ENCODE data around the gene NDUFS5.
"Not testable (repeated sequence)": the region's sequence is repeated elsewhere in the genome, so short reads cannot be mapped to it uniquely, and the experiment has no call there.

NDUFS5 gene

GRCh38 chr1:39014956-39015355, 11.2 kb upstream of the NDUFS5 start:
- DNase-seq = not testable (repeated sequence)

GRCh38 chr1:39016604-39017171, 9.5 kb upstream of the NDUFS5 start:
- DNase-seq = no peak

GRCh38 chr1:39017266-39017665, 8.9 kb upstream of the NDUFS5 start:
- peak in 6 of 56 donors; percentile 3 to 17 (median 11) for DNase-seq

DNA sequence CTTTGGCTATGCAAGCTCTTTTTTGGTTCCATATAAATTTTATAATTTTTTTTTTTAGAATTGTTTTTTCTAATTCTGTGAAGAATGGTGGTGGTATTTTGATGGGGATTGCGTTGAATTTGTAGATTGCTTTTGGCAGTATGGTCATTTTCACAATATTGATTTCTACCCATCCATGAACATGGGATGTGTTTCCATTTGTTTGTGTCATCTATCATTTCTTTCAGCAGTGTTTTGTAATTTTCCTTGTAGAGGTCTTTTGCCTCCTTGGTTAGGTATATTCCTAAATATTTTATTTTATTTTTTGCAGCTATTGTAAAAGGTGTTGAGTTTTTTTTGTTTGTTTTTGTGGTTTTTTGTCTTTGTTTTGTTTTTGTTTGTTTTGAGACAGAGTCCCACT, 5.7 kb upstream of the NDUFS5 start:
- not testable (repeated sequence) for DNase-seq

DNA sequence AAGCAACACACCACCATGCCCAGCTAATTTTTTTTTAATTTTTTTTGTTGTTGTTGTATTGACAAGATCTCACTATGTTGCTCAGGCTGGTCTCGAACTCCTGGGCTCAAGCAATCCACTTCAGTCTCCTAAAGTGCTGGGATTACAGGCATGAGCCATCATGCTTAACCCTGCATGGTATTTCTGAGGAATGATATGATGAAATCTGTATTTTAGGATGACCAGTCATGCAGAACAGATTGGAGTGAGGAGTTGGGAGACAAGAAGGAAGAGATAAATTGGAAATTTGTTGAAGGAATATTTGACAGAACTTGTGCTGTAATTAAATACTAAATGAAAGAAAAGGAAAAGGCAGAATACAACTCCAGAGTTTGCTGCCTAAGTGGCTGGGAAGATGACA, 4.7 kb upstream of the NDUFS5 start:
- DNase-seq = no peak

GRCh38 chr1:39023140-39023539, 3.0 kb upstream of the NDUFS5 start:
- DNase-seq = no peak

GRCh38 chr1:39026866-39027507, 837 bp downstream of the NDUFS5 start:
- peak in 2 of 56 donors; percentile 7 to 48 for DNase-seq

GRCh38 chr1:39034114-39034654, 8.0 kb downstream of the NDUFS5 start:
- DNase-seq = no peak

GRCh38 chr1:39036678-39037077, 10.5 kb downstream of the NDUFS5 start:
- DNase-seq = no peak

GRCh38 chr1:39043513-39043912, 17.4 kb downstream of the NDUFS5 start:
- DNase-seq = no peak

GRCh38 chr1:39044762-39045161, 18.6 kb downstream of the NDUFS5 start:
- DNase-seq = no peak

GRCh38 chr1:39045231-39045630, 19.1 kb downstream of the NDUFS5 start:
- DNase-seq = no peak

DNA sequence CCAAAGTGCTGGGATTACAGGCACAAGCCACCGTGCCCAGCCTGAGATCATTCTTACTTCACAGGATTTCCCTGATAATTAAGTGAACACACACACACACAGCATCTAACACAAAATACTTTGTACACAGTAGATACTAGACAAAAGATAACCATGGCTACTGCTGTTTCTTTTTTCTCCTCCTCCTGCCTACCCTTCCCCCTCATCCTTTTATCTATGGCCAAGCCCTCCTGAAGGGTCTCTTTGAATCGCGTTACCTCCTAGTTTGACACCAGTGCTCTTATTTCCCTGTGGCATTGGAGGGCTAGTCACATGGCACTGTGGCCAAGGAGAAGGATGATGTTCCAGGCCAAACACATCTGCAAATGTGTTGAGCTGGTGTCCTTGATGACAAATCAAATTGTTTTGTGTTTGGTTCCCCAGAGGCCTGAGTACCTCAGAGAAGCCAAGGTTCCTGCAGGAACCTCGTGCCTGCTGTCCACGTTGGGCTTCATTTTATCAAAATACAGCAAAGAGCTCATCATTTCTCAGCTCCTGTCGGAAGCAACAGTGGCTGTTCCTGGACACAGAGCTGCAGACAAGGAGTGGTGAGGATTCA, 20.6 kb downstream of the NDUFS5 start:
- DNase-seq = no peak

DNA sequence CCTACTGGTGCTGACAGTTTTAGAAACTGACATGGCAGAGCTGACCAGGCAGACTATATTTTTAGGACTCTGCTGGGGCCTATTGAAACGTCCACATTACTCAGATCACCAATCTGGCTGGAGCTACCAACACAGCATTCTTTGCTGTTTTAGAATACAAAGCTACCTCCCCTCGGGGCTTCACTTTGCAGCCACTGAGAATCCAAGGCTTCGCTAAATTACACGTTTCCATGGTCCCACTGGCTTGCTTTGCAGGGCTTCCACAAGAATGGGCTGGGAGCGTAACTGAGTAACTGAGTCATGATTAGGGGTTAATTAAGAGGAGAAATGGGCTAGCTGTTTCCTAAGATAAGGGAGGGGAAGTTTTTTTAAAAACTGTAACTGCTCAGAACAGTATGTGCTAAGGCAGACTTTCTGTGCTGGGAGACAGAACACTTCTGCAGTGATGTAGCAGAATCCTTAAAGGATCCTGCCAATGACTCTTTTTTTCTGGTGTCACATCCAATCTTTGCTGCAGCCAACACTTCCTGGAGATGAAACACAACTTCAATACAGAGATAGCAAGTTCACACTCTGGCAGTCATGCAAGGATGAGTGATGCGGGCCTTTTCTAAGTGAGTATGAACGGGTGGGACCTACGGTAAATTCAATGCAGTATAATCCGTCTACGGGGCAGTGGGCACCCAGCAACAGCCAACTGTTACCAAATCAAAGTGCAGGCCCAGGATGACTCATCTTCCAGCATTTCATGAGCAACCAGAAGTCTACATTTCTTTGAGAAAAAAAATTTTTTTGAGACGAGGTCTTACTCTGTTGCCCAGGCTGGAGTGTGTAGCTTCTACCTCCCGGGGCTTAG, 21.5 kb downstream of the NDUFS5 start:
- DNase-seq = peak in 10 of 56 donors; percentile 1 to 38 (median 14)

DNA sequence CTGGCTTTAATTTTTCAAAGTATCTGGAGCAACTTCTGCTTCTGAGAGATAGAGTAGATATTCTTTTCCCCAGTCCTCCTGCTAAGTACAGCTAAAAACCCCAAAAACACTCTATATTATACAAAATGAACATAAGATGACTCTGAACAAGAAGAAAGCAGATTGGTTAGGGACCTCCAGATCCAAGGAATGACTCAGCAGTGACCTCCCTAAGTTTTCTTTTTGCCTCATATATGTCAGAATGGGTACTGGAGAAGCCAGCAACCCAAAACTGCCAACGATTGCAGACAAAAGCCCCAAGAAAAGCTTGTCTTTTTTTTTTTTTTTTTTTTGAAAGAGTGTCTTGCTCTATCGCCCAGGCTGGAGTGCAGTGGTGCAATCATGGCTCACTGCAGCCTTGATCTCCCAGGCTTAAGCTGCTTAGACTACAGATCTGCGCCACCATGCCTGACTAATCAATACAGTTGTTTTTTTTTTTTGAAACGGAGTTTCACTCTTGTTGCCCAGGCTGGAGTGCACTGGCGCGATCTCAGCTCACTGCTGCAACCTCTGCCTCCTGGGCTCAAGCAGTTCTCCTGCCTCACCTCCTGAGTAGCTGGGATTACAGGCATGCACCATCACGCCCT, 22.7 kb downstream of the NDUFS5 start:
- no peak for DNase-seq

GRCh38 chr1:39050001-39050400, 23.9 kb downstream of the NDUFS5 start:
- DNase-seq = no peak

DNA sequence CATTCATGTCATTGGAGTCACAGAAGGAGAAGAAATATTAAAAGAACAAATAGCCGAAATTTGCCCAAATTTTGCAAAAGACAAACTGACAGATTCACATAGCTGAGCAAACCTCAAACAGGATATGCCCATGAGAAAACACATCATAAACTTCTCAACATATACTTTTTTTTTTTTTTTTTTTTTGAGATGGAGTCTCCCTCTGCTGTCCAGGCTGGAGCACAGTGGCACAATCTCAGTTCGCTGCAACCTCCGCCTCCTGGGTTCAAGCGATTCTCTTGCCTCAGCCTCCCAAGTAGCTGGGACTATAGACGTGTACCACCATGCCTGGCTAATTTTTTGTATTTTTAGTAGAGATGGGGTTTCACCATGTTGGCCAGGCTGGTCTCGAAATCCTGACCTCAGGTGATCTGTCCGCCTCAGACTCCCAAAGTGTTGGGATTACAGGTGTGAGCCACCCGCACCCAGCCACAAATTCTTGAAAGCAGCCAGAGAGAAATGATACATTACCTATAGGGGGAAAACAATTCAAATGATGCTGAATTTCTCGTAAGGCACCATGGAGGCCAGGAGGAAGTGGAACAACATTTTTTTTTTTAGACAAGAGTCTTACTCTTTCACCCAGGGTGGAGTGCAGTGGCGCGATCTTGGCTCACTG, 25.2 kb downstream of the NDUFS5 start:
- not testable (repeated sequence) for DNase-seq

- DNase-seq = no peak
Observed at GRCh38 chr1:39051956-39052355, 25.8 kb downstream of the NDUFS5 start.

GRCh38 chr1:39055213-39055710, 29.1 kb downstream of the NDUFS5 start:
- not testable (repeated sequence) for DNase-seq

DNA sequence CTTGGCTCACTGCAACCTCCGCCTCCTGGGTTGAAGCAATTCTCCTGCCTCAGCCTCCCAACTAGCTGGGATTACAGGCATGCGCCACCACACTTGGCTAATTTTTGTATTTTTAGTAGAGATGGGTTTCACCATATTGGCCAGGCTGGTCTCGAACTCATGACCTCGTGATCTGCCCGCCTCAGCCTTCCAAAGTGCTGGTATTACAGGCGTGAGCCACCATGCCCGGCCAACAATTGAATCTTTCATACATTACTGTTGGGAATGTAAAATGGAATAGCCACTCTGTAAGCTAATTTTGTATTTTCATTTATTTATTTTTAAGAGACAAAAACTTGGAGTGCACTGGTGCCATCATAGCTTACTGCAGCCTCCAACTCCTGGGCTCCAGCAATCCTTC, 35.4 kb downstream of the NDUFS5 start:
- DNase-seq = not testable (repeated sequence)

Data from amygdala (tissue), 56 donors.